Lower leg skin (tissue), 4 donors: Measurements from ENCODE around the gene SOX13. TPM values are rescaled to one million over a fixed set of nuclear protein-coding genes. Genes with fewer than 3 reads are reported as not detected.

ENCODE experiments used
- DNase-seq, 2 donors: peaks; one replicate each; pipeline ENCODE4 v3.0.0-alpha.2; 2019; ENCODE audit warnings: low spot score in 2 of 2
- H3K4me3 ChIP-seq: fragments of 200-600 bp; sonication (generic); 2 replicates; pipeline ENCODE4 v1.5.1; 2017; ENCODE audit warnings: mild to moderate bottlenecking, low read depth; ENCODE audit not compliant: poor library complexity, severe bottlenecking
- POLR2A ChIP-seq, 2 donors: fragments of 450-650 bp; IDR thresholded peaks; one replicate each; pipeline ENCODE4 v1.6.1; 2016 to 2017; ENCODE audit warnings: antibody characterized with exemption in 2 of 2, mild to moderate bottlenecking in 1 of 2, moderate library complexity in 1 of 2
- WGBS, 2 donors: methylation state at CpG; one replicate each; pipeline ENCODE4 v1.1.5; 2018; 5-methylcytosine and 5-hydroxymethylcytosine counted together
- intact Hi-C: fragments of 100-400 bp; cut with DNase I; formaldehyde crosslinking; loops from one replicate; pipeline ENCODE4 v1.15.0; 2023; ENCODE audit warnings: low total_unique reads
- total RNA-seq, 4 donors: library from RNA; depleted of rRNA; stranded (reverse); fragments of >200 nt; gene quantifications; one replicate each; pipeline ENCODE4 v1.1.0, GENCODE V29; 2016
- TF ChIP-seq, protein P1 (sequence below), 3 donors: fragments of 450-650 bp; IDR thresholded peaks; one replicate each; pipeline ENCODE4 v1.5.1; 2016; ENCODE audit warnings: antibody characterized with exemption in 3 of 3, mild to moderate bottlenecking in 3 of 3, moderate library complexity in 2 of 3

Gene SOX13
- total RNA-seq, 4 donors from 2014 or later: 7.2 to 32.2 (median 16.8) TPM

DNA sequence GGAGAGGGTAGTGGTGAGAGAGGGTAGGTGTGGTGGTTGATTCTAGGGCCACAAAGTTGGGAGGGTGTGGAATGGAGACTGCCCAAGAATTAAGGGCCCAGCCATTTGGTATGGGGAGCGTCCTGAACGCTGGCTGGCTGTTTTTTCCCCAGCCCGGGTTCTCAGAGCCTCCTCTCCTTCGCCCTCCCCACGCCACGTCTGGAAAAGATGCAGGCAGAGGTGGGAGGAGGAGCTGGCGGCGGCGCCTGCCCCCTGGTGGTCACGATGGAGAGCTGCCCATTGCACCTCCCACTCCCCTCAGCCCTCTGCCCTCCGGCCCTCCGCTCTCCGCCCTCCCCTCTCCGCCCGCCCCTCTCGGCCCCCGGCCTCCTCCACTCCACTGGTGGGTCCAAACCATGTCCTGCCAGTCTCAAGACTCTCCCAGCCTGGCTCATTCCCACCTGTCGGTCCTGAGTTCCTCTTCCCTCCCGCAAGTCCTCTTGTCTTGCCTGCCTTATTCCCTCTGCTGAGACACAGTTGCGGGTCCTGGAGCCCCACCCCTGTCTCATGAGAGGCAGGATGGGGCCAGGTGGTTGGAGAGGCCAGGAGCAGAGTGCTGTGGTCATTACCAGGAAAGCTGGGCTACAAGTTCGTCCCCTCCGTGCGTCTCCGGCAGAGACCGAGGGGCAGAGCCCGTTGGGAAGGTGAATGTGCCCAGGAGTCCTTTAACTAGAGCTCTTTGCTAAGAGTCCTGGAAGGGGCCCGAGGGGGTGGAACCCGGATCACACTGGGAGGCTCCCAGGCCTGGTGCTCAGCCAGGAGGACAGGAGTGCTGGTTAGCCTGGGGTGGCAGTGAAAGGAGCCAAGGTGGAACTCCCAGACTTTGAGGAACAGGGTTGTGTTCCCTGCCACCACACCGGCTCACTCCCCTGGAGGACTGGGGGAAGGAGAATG lies 56.3 kb downstream of the SOX13 start:
- TF ChIP-seq POLR2A (IDR thresholded peaks at IDR 0.05): no peak
- TF ChIP-seq, protein P1, sequence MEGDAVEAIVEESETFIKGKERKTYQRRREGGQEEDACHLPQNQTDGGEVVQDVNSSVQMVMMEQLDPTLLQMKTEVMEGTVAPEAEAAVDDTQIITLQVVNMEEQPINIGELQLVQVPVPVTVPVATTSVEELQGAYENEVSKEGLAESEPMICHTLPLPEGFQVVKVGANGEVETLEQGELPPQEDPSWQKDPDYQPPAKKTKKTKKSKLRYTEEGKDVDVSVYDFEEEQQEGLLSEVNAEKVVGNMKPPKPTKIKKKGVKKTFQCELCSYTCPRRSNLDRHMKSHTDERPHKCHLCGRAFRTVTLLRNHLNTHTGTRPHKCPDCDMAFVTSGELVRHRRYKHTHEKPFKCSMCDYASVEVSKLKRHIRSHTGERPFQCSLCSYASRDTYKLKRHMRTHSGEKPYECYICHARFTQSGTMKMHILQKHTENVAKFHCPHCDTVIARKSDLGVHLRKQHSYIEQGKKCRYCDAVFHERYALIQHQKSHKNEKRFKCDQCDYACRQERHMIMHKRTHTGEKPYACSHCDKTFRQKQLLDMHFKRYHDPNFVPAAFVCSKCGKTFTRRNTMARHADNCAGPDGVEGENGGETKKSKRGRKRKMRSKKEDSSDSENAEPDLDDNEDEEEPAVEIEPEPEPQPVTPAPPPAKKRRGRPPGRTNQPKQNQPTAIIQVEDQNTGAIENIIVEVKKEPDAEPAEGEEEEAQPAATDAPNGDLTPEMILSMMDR (IDR thresholded peaks at IDR 0.05): peak in 1 of 3 donors; percentile 87
- 17 to 18% methylated on average over 29 of the region's 29 CpGs for WGBS, 2 donors
- intact Hi-C loops: loop anchor here (5.0 kb wide), 1 partner anchor 262 kb away; no protein-coding TSS in a partner anchor
- H3K4me3 ChIP-seq: no peak overlapping the region
- peak; percentile 65 to 94 for DNase-seq

DNA sequence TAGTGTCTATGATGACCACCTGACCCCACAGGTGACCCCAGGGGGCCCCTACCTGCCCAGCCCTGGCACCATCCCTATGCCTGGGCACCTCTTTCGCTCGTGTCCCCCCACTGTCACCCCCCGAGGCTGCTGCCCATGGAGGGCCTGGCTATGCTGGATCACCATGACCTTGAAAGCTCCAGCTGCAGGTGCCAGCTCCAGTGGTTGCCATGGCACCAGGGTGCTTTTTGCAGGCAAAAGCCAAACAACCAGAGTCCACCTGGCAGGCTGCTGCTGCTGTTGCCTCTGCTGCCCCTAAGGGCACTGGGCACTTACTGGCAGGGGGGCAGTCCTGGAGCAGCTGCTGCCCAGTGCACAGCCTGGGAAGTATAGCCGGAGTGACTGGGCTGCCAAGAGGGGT lies 57.3 kb downstream of the SOX13 start:
- no peak overlapping the region for H3K4me3 ChIP-seq
- DNase-seq: no peak
- intact Hi-C loops: no loop called here
- TF ChIP-seq POLR2A (IDR thresholded peaks at IDR 0.05): no peak
- TF ChIP-seq, protein P1 (IDR thresholded peaks at IDR 0.05): no peak
- WGBS, 2 donors: 55 to 69% methylated on average over 4 of the region's 4 CpGs

DNA sequence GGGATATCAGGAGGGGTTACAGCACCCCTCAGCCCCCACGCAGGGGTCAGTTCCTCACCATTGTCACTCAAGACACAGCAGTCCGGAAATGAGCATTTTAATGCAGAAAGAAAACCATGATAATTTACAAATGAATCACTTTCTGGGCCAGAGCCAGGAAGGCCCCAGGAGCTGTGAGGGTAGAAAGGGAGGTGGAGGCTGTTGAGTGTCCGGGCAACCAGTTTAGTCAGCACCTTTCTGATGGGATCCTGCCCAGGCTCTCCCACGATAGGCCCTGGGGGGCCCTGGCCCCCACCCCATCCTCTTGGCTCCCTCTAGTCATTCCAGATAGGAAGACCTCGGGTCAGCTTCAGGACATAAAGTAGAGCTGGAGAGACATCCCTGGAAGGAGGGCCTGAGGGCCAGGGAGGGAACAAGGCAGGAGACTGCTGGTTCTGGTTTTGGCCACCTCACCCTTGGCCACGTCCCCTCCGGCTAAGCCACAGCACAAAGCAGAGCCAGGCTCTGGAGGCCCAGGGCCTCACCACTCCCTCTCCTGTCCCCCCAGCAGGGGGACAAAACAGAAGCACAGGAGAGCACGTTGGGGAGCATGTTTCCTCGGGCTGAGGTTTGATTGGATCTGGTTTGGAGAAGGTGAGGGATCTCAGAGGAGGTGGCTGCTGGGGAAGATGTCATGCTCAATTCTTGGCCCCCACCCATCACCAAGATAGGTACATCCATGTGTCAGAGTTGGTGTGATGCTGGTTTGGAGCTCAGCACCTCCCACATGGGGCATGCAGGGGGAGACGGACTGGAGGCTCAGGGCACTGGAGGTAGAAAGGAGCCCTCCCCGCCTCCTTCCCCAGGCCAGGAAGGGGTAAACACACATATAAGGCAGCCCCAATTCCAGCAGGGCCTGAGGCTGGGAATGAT lies 58.3 kb downstream of the SOX13 start:
- 37 to 51% methylated on average over 11 of the region's 11 CpGs for WGBS, 2 donors
- H3K4me3 ChIP-seq: no peak overlapping the region
- intact Hi-C loops: no loop called here
- DNase-seq: no peak
- TF ChIP-seq, protein P1 (IDR thresholded peaks at IDR 0.05): no peak
- no peak for TF ChIP-seq POLR2A (IDR thresholded peaks at IDR 0.05)

DNA sequence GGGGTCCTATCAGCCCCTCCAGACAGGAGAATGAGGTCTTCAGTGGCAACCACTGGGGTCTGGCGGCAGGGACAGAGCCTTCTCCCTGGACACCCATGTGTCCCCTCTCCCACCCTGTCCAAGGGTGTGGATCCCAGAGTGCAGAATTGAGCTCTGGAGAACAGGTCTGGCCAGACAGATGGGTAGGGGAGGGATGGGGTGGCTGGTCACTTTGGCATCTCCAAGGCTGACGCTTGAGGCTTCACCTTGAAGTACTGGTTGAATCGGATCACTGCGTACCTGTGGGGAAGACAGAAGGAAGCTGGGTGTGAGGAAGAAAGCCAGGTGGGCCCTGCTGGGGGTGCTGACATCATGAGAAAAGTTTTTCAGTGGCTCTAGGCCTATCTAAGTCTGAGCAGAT lies 59.1 kb downstream of the SOX13 start:
- 87 to 98% methylated on average over 3 to 4 of the region's 4 CpGs for WGBS, 2 donors
- H3K4me3 ChIP-seq: no peak overlapping the region
- TF ChIP-seq POLR2A (IDR thresholded peaks at IDR 0.05): no peak
- TF ChIP-seq, protein P1 (IDR thresholded peaks at IDR 0.05): no peak
- intact Hi-C loops: no loop called here
- DNase-seq: no peak

DNA sequence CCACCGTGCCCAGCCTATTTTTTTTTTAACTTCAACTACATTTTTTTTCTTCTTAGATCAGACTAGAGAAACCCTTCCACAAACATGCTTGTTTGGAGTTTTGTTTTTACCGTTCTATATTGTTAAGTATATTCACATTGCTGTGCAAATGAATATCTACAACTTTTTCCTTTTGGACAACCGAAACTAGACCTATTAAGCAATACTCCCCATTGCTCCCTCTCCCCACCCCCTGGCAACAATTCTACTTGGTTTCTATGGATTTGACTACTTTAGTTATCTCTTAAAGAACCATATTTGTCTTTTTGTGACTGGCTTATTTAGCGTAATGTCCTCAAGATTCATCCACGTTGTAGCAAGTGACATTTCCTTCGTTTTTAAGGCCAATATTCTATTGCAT lies 59.8 kb downstream of the SOX13 start:
- TF ChIP-seq, protein P1 (IDR thresholded peaks at IDR 0.05): no peak
- TF ChIP-seq POLR2A (IDR thresholded peaks at IDR 0.05): no peak
- intact Hi-C loops: no loop called here
- no peak for DNase-seq
- no peak overlapping the region for H3K4me3 ChIP-seq
- 75 to 79% methylated on average over 6 of the region's 6 CpGs for WGBS, 2 donors
